ENCODE data around the gene ATP8B3.

GRCh38 chr19:1855040-1855827 is 43.2 kb upstream of the ATP8B3 start:
- TF ChIP-seq, protein P1, sequence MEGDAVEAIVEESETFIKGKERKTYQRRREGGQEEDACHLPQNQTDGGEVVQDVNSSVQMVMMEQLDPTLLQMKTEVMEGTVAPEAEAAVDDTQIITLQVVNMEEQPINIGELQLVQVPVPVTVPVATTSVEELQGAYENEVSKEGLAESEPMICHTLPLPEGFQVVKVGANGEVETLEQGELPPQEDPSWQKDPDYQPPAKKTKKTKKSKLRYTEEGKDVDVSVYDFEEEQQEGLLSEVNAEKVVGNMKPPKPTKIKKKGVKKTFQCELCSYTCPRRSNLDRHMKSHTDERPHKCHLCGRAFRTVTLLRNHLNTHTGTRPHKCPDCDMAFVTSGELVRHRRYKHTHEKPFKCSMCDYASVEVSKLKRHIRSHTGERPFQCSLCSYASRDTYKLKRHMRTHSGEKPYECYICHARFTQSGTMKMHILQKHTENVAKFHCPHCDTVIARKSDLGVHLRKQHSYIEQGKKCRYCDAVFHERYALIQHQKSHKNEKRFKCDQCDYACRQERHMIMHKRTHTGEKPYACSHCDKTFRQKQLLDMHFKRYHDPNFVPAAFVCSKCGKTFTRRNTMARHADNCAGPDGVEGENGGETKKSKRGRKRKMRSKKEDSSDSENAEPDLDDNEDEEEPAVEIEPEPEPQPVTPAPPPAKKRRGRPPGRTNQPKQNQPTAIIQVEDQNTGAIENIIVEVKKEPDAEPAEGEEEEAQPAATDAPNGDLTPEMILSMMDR (IDR thresholded peaks at IDR 0.05; ENCODE audit: insufficient read depth, low read depth, low read length) = no peak
- TF ChIP-seq EZH2 (IDR thresholded peaks at IDR 0.05; ENCODE audit: insufficient read depth, low read length) = no peak
